HG03460 (cell line): ENCODE measurements around the gene LRRIQ1.
"Not testable (repeated sequence)": the region's sequence is repeated elsewhere in the genome, so short reads cannot be mapped to it uniquely, and the experiment has no call there.

Experiments
- ATAC-seq: cut with Tn5 transposase; IDR thresholded peaks from one replicate; pipeline ENCODE4 v1.9.1; 2021; ENCODE audit not compliant: unreplicated experiment

LRRIQ1 gene

DNA sequence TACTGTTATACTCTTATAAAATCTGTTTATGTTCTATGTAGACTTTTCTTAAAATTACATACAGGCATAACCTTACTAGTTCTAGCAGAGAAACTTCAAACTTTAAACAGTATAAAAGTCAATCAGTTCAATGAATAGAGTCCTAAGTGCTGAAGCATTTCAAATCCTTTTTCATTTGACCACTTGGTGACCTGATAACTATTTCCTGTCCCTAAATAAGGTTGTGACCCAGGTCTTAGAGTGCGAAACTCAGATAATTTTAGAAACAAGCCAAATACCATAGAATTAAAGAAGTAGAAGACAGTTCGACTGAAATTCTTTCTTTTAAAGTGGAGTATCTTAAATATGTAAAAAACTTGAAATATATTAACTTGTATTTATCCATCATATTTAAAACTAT lies 147.7 kb downstream of the LRRIQ1 start:
- no peak for ATAC-seq

DNA sequence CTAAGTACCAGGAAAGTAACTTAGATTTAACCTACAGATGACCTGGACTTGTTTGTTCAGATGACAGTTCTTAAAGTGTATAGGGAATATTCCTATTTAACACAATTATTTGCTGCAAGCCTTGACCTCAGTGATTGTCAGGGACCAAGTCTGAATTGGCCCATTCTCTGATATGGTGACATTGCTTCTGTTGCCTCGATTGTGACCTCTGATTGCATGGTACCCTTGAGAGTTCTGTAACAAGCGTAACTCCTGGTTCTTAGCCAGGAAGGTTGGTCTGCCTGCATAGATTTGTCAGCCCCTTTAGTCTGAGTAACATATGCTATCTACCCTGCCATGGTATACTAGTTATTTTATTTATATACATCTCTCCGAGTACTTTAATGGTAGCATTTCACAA lies 150.1 kb downstream of the LRRIQ1 start:
- ATAC-seq, result no peak

DNA sequence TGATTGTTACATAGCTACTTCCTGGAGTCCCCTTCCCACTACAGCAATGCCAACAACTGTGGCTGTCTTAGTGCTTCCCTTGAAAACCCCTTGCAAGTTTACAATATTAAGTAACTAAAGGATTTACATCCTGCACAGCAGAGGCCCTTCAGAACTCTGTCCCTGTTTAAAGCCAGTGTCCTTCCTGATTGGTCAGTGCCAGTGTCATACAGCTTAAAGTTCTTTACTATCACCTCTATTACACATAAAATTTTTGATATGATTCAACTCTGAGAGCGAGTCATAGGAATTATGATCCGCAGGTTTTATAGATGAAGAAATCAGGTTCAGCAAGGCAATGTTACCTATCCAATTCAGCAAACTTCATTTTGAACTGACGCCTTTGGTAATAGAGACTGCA lies 152.5 kb downstream of the LRRIQ1 start:
- no peak for ATAC-seq

DNA sequence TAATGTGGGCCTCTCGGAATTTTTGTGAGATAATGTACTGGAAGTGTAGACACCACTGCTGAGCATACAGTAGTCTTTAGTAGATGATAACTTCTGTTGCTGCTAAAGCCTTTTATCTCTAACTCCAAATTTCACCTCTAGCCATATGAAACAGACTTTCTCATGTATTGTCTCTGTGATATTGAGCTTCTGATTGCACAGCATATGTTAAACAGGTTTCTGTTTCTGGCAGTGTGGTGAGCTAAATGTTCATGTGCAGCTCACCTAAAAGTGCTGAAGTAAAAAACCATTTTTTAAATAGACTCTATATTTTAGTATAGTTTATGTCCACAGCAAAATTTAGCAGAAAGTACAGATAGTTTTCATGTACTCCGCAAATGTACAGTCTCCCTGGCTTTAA lies 154.6 kb downstream of the LRRIQ1 start:
- ATAC-seq, result no peak

DNA sequence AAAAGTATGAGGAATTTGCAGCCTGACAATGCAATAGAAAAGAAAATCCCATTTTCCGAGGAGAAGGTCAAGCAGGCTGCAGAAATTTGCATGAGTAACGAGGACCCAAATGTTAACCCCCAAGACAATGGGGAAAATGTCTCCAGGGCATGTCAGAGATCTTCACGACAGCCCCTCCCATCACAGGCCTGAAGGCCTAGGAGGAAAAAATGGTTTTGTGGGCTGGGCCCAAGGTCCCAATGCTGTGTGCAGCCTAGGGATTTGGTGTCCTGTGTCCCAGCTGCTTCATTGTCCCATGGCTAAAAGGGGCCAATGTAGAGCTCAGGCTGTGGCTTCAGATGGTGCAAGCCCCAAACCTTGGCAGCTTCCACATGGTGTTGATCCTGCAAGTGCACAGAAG lies 167.7 kb downstream of the LRRIQ1 start:
- not testable (repeated sequence) for ATAC-seq

DNA sequence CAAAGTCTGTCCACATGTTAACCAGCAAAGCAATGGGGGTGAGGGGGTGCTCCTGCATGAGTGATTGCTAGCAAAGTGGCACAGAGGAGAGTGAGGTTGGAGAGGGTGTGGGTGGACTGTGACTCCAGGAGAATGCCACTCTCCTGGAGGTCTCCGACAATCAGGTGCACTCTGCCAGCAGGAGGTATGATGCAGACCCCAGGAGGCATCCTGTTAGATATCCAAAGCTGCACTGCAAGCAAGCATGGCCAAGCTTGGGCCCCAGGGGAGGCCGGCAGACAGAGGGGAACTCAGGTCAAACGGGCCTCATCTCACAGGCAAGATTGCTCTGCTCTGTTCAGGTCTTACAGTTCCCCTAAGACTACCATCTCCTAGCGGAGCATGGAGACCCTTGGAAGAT lies 170.4 kb downstream of the LRRIQ1 start:
- no peak for ATAC-seq

DNA sequence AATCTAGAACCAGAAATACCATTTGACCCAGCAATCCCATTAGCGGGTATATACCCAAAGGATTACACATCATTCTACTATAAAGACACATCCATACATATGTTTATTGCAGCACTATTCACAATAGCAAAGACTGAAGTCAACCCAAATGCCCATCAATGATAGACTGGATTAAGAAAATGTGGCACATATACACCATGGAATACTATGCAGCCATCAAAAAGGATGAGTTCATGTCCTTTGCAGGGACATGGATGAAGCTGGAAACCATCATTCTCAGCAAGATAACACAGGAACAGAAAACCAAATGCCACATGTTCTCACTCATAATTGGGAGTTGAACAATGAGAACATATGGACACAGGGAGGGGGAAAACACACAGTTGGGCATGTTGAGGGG lies 188.2 kb downstream of the LRRIQ1 start:
- ATAC-seq, result not testable (repeated sequence)

DNA sequence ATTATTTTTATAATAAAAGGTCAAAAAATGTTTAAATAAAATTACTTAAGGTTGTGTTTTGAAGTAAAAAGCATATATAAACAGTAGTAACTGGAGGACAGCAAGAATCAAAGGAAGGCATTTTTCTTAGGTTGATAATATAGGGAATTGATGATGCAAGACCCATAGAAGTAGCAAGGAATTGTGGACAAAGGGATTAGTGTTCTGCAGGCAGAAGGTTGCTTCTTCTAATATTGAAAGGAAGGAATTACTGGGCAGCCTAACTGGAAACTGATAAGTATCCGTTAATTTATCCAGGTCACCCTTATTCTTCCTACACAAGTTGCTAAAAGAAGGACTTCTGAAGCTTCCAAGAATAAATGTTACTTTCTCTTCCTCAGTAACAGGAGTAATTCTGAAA lies 189.3 kb downstream of the LRRIQ1 start:
- no peak for ATAC-seq

DNA sequence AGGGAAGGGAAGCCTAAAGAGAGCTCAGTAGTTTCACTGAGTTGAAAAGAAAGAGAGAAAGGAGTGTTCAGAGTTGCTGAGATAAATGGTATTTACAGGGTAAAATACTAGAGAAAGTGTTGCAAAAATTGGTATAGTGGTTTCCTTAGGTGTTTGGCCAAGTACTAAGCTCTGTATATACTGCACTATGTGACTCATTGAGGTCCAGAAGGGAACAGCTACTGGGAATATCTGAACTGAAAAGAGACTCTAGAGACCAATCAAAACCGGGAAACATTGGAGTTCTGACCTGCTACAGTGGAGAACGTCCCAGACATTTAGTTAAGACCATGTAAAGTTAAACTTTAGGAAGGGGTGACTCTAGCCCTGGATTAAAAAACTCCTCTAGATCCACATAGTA lies 201.2 kb downstream of the LRRIQ1 start:
- ATAC-seq, result no peak

DNA sequence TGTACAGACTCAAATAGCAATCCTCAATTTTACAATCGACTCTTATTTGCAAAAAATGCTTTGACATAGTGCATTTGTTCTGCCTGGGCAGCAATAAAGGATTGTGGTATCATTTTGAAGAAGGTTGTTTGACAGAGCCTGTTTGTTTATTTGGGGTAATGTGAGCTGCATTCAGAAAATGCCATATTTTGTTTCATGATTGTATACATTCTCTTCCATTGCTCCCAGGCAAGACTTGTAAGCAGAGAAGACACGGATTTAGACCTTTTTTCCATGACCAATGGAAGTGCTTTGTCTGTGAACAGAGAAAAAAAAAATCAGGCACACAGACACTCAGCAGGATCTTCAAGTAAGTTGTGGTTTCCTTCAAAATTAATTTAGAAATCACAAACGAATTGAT lies 208.4 kb downstream of the LRRIQ1 start:
- ATAC-seq, result no peak

DNA sequence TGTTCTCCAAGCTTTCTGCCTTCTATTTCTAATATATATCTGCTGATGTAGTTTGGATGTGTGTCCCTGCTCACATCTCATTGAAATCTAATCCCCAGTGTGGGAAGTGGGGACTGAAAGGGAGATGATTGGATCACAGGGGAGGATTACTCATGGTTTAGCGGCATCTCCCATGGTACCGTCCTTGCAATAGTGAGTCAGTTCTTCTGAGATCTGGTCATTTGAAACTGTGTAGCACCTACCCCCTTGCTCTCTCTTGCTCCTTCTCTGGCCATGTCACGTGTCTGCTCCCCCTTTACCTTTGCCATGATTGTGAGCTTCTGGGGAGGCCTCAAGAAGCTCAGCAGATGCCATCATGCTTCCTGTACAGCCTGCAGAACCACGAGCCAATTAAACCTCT lies 217.7 kb downstream of the LRRIQ1 start:
- no peak for ATAC-seq

DNA sequence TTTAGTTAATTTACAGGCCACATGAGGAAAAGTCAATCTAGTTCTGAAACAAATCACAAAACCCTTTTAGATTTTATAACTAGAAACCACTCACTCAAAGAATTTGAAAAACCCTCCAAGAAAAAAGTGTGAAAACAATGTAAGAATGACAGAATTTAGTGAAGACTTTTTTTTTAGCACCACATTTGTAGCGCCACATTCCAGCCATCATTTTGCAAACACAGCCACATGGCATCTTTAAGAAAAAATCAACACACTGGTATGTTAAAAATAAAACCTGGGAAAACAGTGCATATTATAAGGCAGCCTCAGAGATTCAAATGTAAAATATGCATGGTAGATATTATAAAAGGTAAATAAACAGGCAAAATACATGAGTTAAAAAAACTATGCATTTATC lies 221.5 kb downstream of the LRRIQ1 start:
- ATAC-seq, result no peak

DNA sequence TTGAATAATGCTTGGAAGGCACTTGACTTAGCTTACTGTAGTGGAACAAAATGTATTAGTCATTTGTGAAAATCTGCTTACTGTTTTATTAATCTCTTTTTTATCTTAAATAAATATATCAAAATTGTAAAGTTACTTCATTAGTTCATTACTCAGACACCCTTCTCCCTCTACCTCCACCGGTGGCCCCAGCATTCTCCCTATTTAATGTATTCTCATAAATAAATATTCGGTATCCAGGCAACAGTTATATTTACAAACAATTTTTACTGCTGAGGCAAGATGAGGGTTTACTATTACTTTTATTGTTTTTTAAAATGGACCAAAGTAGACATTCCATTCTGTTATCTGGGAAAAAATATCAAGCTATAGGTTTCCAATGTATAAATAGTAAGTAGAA lies 224.3 kb downstream of the LRRIQ1 start:
- ATAC-seq, result no peak

DNA sequence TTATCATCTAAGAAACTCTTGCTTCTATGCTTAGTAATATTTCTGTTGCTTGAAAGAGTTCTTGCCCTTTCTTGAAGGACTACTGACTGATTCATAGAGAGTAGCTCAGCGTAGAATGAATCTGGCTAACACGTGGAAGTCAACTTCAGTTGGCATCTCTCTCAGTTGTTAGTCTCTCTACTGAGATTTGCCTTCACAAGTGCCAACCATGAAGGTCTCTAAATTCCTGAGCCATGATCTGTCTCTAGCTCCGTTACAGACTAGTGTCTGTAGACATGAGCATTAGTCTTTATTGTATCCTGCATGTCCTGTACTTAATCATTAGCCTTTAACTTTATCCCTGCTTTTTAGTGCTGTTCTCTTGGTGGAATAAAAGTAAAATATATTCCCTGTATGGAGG lies 224.7 kb downstream of the LRRIQ1 start:
- ATAC-seq, result no peak

DNA sequence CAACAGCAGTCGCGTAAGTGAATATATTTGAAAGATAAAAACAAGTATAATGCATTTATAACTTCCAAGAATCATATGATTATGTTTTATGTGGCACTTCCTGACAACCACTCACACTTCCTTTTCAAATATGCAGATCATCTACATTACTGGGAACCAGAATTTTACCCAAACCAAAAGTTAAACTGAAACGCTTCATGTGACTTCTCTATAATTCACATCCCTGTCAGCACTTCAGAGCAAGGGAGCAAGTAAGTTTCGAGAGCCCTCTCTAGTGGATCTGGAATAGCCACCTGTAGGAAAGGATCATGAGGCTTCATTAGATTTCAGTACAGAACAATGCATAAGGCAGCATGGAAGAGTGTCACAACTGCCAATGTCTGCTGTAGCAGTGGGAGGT lies 230.2 kb downstream of the LRRIQ1 start:
- no peak for ATAC-seq

DNA sequence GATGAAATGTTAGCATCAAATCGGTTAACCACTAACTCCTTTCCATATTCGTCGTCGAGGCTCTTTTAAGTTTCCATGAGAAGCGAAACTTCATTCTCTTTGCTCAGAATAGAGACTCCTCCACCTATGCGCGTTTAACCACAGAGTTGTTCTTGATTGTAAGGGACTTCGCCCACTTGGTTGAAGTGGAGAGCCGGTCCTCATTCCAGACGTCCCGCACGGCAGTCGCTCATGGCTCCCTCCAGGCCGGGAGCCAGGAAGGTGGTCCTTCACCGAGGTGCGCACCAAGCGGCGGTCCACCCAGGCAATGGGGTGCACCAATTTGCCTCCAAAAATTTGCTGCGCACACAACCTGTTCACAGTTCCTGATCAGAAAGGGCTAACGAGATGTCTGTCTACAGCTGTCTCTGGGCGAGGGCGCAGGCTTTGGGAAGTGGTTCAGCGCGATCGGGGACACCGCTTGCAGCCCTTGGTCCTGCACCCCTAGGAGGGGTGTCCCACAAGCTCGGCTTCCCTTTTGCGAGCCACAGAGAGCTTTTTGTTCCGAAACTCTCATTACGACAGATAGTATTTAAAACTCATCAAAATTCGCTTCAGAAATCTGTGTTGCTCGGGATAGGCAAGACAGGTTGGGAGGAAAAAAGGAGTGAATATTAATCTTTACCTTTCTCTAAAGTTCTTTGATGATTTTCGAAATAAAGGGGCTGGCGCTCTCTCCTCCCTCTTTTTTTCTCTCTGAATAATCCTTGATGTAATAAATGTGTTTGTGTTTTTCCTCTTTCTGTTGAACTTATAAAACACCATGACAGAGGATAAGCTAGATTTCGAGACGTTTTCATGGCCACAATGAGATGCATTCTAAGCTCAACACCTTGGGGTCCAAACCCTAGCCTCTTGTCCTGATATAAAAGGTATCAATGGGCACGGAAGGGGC lies 237.5 kb downstream of the LRRIQ1 start:
- ATAC-seq, result no peak

DNA sequence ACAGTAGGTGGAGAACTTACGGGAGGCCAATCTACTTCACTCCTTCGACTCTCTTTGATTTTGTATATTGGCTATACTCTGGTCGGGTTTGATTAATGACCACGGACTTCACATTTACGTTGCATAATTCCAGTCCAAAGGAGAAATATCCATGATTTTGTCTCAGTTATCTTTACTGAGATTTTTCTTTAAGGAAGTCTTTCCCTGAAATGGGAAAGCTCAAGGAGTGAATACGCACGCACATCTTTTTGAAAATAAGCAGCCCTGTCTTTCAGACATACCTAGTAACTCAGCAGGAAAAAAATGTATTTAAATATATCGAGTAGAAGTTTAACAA lies 238.1 kb downstream of the LRRIQ1 start:
- no peak for ATAC-seq

DNA sequence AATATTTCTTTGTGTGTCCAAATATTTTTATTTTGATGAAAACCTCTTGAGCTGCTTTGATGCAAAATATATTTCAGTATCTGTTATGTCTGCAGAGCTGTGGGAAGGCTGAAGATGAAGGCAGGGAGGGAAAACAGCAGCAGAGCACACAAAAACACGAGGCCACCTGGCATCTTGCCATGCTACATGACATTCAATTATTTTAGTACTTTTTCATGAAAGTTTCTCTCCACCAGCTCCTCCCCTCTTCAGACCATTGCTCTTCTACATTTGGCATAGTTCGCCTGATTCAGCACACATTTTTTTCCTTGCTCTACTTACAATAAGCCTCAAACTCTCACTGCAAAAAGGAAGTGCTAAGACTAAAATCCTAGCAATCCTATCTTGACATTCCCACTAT lies 239.2 kb downstream of the LRRIQ1 start:
- ATAC-seq, result no peak

DNA sequence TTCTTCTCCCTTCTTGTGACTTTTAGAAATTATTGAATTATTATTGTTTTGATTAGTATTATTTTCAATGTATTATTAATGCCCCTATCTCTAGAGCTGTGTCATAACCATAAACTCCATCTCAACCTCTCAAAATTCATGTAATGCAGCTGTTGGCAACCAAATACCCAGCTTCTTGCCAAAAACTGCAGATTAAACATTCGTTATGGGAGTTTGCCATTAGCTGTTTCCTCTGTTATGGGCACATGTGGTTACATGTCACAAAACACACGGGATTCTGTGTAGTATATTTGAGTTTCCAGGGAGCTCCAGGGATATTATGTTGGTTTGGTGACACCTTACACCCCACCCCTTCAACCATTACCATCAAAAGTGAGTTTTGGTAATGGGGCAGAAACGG lies 241.0 kb downstream of the LRRIQ1 start:
- no peak for ATAC-seq

DNA sequence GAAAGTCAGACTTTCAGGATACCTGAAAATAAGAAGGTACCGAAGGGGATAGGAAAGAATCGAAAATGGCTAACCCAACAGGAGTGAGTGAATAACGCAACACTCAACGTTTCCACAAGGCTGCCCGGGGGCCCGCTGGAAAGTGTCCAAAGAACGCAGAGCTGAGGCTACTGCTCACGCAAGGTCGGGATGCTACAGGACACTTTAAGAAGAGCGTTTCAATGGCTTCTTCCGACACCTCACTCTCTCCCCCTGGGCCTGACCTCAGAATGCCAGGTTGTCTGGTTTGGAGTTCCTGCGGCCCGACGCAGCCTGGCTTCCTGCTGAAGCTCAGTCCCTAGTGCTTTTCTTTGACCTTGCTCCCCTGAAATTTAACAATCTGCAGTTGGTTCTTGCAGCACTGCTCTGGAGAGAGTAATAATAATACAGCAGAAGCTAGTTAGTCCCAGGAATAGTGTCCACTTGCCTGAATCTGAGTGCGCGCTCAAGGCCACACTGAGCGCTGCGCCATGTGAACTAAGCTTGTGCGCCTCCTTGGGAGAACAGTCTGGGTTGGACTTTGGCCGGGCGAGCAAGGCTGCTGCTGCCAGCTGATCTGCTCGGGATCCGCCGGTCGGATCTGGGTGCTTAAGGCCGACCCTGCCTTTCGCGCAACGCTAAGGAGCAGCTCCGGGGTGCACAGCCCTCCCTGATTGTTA lies 241.9 kb downstream of the LRRIQ1 start:
- no peak for ATAC-seq

DNA sequence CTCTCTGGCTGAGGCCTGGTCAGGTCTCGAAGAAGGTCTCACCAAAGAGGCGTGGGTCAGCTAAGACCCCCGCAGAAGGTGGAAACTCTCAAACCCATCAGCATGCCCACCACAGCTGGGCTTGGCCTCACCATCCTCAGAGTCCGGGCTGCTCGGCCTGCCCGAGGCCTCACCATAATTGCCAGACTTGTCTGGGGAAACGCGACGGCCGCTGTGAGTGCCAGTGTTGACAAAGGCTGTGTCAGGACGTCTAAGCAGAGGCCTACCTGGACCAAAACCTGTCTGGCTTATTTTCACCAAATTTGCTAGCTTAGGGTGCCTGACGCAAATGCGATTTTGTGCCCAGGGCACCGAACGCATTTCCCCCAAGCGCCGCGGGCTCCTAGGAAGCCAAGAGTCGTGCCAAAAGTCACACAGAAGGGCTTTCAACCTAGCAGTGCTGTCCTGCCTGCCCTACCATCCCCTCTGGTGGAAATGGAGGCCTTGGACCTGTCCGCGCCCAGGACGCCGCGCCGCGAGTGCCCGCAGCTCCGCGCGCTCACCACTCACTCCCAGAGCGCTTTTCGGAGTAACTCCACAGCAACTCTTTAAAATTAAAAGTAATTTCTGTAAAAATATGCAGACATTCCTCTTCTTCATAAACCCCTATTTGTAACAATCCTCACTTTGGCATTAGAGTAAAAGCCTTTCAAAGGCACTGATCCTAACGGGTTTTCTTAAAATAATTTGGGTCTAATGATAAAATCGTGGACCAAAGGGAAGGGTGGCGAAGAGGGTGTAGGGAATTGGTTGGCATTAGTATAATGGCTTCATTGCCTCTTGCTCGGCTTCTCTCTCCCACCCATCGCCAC lies 242.7 kb downstream of the LRRIQ1 start:
- no peak for ATAC-seq
